Stimulated activated CD8-positive, alpha-beta memory T cell treated with anti-CD3 and anti-CD28 coated beads, Interleukin-12 subunit alpha, Interleukin-12 subunit beta, amount 100 ng/mL, for 24 hours (primary cell): ENCODE measurements around the gene SHC2.
"Not testable (repeated sequence)": the region's sequence is repeated elsewhere in the genome, so short reads cannot be mapped to it uniquely, and the experiment has no call there.

Experiments
- DNase-seq: peaks from one replicate; pipeline ENCODE4 v3.0.0-alpha.2; 2020; ENCODE audit errors: extremely low read depth

SHC2 gene

DNA sequence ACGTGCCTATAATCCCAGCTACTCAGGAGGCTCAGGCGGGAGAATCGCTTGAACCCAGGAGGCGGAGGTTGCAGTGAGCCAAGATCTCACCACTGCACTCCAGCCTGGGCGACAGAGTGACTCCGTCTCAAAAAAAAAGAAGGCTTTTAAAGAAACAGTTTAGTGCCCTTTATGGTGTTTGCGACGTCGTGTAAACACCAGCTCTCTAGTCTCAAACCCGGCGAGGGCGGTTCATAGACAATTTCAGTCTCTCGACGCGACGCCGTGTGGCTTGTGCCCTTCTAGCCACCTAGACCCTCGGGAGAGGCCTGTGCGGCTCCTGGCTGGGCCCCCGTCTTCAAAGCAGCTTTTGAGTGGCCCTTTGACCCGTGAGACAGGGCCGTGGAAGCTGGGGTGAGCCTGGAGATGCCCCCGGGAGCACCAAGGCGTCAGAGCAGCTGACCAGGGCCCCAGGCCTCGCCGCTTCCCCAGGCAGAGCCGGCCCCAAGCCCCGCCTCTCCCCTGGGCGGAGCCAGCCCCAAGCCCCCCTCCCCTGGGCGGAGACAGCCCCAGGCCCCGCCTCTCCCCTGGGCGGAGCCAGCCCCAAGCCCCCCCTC, 30.4 kb upstream of the SHC2 start:
- DNase-seq = no peak

- no peak for DNase-seq
Measured at GRCh38 chr19:489418-490196, 28.8 kb upstream of the SHC2 start.

DNA sequence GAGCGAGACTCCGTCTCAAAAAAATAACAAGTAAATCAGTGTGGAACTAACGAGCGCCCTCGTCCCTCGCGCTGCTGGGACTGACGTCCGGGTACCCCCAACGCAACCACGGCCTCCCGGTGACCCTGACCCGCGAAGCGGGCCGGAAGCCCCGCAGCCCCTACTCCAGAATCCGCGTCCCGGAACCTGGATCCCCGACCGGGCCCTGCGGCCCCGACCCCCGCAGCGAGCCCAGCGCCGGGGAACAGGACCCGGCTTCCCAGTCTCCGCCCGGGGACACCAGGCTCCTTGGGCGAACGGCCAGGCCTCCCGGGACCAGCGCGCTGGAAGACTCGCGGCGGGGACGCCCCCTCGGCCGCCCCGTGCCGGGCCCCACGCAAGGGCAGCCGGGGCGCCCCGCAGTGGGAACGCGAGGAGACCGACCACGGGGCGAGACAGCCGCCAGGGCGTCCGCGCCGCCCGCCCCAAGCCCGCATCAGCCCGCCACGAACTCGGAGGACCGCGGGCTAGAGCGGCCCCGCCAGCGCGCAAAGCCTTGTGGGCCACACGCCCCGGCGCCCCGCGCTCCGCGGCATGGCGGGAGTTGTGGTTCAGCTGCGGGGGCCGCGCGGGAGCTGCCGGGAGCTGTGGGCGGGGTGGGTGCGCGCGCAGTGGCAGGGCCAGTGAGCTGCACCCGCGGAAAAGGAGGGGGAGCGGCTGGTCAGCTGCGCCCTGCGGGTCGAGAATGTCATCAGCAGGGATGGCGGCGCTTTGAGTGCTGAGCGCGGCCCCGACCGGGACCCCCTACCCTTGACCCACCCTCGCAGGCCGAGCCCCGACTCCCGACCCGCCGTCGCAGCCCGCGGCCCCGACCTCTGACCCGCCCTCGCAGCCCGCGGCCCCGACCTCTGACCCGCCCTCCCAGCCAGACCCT, 27.9 kb upstream of the SHC2 start:
- DNase-seq = peak; percentile 85

DNA sequence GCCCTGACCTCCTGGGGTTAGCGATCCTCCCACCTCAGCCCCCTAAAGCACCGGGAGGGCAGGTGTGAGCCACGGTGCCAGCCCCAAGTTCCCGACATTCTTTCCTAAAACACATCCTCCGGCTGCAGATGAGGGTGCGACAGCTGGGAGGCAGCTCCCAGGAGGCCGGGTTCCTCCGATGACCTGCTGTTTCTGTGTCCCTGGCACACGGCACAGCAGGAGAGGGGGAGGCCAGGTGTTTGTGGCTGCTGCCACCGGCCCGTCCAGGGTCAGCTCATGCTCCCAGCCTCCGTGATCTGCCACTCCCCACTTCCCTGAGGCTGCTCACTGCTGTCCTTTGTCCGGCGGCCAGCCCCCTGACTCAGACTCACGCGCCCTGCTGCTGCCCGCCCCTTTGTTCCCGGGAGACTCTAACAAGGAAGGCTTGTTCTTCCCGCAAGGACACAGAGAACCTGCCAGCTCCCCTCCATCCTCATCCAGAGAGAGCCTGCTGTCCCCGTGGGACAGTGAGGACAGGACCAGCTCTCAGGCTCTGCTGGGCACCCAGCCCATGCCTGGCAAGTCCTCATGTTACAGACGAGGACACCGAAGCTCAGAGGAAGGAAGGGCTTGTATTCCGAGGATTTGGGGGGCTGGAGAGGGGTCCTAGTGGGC, 24.9 kb upstream of the SHC2 start:
- DNase-seq = no peak

- no peak for DNase-seq
Measured at GRCh38 chr19:485077-485476, 24.2 kb upstream of the SHC2 start.

- DNase-seq = no peak
Measured at GRCh38 chr19:484494-484893, 23.7 kb upstream of the SHC2 start.

DNA sequence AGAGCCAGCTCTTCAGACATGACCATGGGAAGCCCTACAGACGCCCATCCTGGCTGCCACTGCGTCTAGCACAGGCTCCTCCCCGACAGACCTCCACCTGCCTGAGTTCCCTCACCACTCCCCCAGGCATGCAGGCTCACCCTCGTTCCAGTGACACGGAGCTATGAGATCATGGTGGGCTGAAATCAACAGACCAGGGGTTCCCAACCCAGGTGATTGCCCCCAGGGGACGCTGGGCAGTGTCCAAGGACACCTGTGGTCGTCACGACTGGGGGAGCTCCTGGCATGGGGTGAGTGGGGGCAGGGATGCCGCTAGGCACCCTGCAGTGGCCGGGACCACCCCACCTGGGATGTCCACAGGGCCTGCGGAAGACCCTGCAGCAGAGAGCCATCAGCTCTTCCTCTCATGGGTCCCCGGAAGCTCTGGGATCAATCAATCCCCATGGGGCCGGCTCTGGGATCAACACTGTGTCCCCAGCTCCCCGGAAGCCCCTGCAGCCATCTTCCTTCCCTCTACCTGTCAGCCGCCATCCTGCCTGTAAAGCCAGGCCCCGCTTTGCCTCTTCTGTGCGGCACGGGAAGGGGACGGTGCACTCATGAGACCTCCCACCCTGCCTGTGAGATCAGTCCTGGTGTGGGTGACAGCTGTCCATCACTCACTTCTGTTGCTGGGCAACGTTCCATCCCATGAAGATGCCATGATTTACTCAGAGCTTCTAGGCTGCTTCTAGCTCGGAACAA, 22.7 kb upstream of the SHC2 start:
- DNase-seq = no peak

- no peak for DNase-seq
Measured at GRCh38 chr19:482186-483041, 21.6 kb upstream of the SHC2 start.

GRCh38 chr19:481100-481499, 20.3 kb upstream of the SHC2 start:
- DNase-seq = not testable (repeated sequence)

- DNase-seq = no peak
Measured at GRCh38 chr19:480016-480855, 19.4 kb upstream of the SHC2 start.

GRCh38 chr19:478976-479375, 18.1 kb upstream of the SHC2 start:
- no peak for DNase-seq

DNA sequence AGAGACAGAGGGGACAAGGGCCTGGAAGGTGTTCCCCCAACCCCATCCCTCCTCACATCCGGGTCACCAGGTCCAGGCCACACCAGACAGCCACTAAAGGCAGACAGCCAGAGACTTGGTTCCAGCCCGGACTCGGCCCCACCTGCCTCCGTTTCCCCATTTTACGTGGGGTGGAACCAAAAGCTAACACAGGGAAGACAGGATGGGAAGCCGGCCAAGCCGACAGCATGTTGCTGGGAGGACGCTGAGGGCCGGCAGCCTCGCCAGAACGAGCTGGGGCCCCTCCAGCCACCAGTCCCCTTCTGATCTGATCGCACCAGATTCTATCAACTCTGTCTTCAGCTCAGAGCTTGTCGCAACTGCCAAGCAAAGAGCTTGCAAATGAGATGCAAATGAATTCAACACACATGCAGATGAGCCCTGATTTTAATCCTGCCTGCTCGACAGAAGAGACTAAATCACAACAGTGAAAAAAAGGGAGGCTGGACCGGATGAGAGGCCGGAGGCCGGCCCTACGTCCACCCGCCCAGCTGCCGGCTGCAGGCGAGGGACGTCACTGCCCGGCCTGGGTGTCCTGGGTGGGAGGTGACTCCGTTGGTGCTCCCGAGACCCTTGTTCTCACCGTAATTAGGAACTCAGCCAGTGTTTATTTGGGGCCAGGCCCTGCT, 17.5 kb upstream of the SHC2 start:
- DNase-seq = no peak

- DNase-seq = no peak
Measured at GRCh38 chr19:475360-475759, 14.5 kb upstream of the SHC2 start.

DNA sequence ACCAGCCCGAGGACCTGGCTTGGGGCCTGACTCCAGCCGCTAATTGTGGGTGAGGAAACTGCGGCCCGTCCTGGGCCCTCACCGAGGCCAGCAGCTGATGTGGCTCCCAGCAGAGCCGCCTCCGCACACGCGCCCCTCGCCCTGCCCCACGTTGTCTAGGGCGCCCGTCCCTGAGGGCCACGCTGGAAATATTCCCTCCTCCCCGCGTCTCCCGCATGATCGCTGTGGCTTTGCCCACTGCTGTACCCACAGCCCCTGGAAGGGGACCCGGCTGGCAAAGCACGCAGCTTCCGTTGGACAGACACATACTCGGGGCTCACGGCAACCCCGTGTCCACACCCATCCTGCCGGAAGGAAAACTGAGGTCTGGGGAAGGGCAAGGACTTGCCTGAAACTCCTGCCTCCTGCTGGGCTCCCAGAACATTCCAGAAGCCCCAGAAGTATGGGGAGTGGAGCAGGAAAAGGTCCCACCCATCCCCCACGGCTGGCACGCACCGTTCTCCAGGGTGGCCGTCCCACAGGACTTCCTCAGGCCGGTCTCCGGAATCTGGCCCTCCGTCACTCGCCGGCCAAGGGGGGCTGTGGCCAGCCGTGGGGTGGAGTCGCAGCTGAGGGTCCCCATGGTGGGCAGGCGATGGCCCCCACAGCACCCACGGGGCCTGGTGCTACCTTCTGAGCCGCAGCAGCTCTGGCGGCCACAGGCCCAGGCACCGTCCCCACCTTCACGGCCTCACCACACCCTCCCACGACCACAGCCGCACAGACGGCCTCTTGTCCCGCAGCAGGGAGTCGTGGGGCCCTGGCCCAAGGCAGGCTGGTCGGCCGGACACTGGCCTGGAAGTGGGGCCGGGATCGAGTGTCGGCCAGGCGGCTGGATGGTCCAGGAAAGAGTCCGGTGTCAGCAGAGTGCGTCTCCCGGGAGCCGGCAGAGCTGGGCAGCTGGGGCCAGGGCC, 13.6 kb upstream of the SHC2 start:
- no peak for DNase-seq

GRCh38 chr19:472005-472858, 11.4 kb upstream of the SHC2 start:
- no peak for DNase-seq

DNA sequence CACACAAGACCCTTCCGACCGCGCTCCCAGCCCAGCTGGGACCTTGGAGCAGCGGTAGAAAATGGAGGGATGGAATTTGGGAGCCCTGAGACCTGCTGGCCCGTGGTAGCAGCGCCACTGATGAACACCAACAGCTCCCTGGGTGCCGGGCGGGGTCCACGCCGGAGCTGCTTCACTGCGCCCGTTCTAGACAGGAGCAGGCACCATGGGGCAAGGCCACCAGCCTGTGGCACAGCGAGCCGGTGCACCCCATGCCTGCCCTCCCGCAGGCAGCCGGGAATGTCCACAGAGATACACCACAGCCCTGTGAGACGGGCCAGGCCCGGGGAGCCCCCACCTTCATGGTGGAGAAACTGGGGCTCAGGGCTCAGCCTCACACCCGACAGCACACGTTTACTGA, 9.9 kb upstream of the SHC2 start:
- DNase-seq = no peak

DNA sequence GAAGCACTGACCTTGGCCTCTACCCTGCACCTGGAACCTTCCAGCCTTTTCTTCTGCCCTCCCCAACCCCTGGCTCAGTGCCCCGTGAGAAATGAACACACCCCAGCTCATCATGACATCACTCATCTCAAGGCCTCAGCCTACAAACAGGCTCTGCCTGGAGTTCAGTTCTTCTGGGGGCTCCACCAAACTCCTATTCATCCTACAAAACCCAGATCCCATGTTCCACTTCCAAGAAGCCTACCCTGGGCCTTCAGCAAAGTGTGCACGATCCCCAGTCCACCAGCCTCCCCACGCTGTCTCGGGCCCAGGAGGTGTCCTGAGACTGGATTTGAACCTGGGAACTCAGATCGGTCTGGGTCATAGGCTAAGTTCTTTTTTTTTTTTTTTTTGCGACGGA, 9.0 kb upstream of the SHC2 start:
- no peak for DNase-seq
